H9 (cell line): ENCODE measurements around the gene GTF3C5. TPM values are rescaled to one million over a fixed set of nuclear protein-coding genes. Genes with fewer than 3 reads are reported as not detected.

Experiments used
- DNase-seq: peaks from one replicate; pipeline ENCODE4 v3.0.0-alpha.2; 2017
- H2AFZ ChIP-seq: one replicate; pipeline ENCODE4 v1.6.1; 2013; ENCODE audit warnings: mild to moderate bottlenecking, low read length, control low read depth, moderate library complexity
- H2AK5ac ChIP-seq: 2 replicates; pipeline ENCODE4 v1.6.1; 2013; ENCODE audit warnings: low read length, control low read depth, mixed read lengths; ENCODE audit not compliant: insufficient read length
- H2BK120ac ChIP-seq: one replicate; pipeline ENCODE4 v1.6.1; 2013; ENCODE audit warnings: low read depth, mild to moderate bottlenecking, low read length, control low read depth, inconsistent platforms; ENCODE audit not compliant: poor library complexity, severe bottlenecking
- H2BK12ac ChIP-seq: 2 replicates; pipeline ENCODE4 v1.6.1; 2013; ENCODE audit warnings: low read length, control low read depth, mixed read lengths, low read depth; ENCODE audit not compliant: insufficient read length
- H2BK15ac ChIP-seq: 2 replicates; pipeline ENCODE4 v1.6.1; 2013; ENCODE audit warnings: low read depth, low read length, control low read depth
- H2BK20ac ChIP-seq: one replicate; pipeline ENCODE4 v1.6.1; 2013; ENCODE audit warnings: low read depth, mild to moderate bottlenecking, low read length, control low read depth, inconsistent platforms; ENCODE audit not compliant: poor library complexity, severe bottlenecking
- H2BK5ac ChIP-seq: 2 replicates; pipeline ENCODE4 v1.6.1; 2013; ENCODE audit warnings: low read length, control low read depth, mixed read lengths; ENCODE audit not compliant: insufficient read length
- H3K14ac ChIP-seq: 2 replicates; pipeline ENCODE4 v1.6.1; 2013; ENCODE audit warnings: low read length, control low read depth; ENCODE audit not compliant: insufficient read depth
- H3K18ac ChIP-seq: 2 replicates; pipeline ENCODE4 v1.6.1; 2013; ENCODE audit warnings: low read depth, mild to moderate bottlenecking, mixed read lengths, low read length, control low read depth; ENCODE audit not compliant: insufficient read length
- H3K23ac ChIP-seq: 2 replicates; pipeline ENCODE4 v1.6.1; 2013; ENCODE audit warnings: low read length, control low read depth, mixed read lengths, low read depth; ENCODE audit not compliant: insufficient read length
- H3K23me2 ChIP-seq: 2 replicates; pipeline ENCODE4 v1.6.1; 2013; ENCODE audit warnings: low read depth, mild to moderate bottlenecking, mixed read lengths, low read length, control low read depth; ENCODE audit not compliant: insufficient read length, poor library complexity, severe bottlenecking
- H3K27ac ChIP-seq: 2 replicates; pipeline ENCODE4 v1.5.1; 2013; ENCODE audit warnings: low read length, control low read depth, mixed read lengths, low read depth; ENCODE audit not compliant: insufficient read length
- H3K27me3 ChIP-seq: 2 replicates; pipeline ENCODE4 v1.6.1; 2013; ENCODE audit warnings: low read length, control low read depth, inconsistent platforms; ENCODE audit not compliant: insufficient read depth
- H3K4ac ChIP-seq: 2 replicates; pipeline ENCODE4 v1.6.1; 2013; ENCODE audit warnings: low read depth, mild to moderate bottlenecking, control low read depth, inconsistent platforms, low read length, moderate library complexity
- H3K4me1 ChIP-seq: 2 replicates; pipeline ENCODE4 v1.6.1; 2013; ENCODE audit warnings: low read length, control low read depth, inconsistent platforms; ENCODE audit not compliant: insufficient read depth
- H3K4me2 ChIP-seq: 2 replicates; pipeline ENCODE4 v1.6.1; 2013; ENCODE audit warnings: low read length, control low read depth, mixed read lengths; ENCODE audit not compliant: insufficient read length, insufficient read depth
- H3K56ac ChIP-seq: 2 replicates; pipeline ENCODE4 v1.6.1; 2013; ENCODE audit warnings: low read depth, mild to moderate bottlenecking, mixed read lengths, low read length, control low read depth; ENCODE audit not compliant: insufficient read length
- H3K79me1 ChIP-seq: 2 replicates; pipeline ENCODE4 v1.6.1; 2013; ENCODE audit warnings: low read depth, mild to moderate bottlenecking, moderate library complexity, low read length, control low read depth, inconsistent platforms; ENCODE audit not compliant: insufficient read depth, poor library complexity, severe bottlenecking
- H3K79me2 ChIP-seq: 2 replicates; pipeline ENCODE4 v1.6.1; 2013; ENCODE audit warnings: low read length, control low read depth, inconsistent platforms; ENCODE audit not compliant: insufficient read depth
- H3K9ac ChIP-seq: 2 replicates; pipeline ENCODE4 v1.6.1; 2013; ENCODE audit warnings: low read length, control low read depth, mixed read lengths; ENCODE audit not compliant: insufficient read length; ENCODE audit errors: extremely low read depth
- H3K9me3 ChIP-seq: one replicate; pipeline ENCODE4 v1.6.1; 2013; ENCODE audit warnings: low read depth, low read length, inconsistent platforms; ENCODE audit not compliant: control insufficient read depth
- H3T11ph ChIP-seq: one replicate; pipeline ENCODE4 v1.6.1; 2013; ENCODE audit warnings: mild to moderate bottlenecking, low read length, control low read depth, inconsistent platforms
- H4K20me1 ChIP-seq: one replicate; pipeline ENCODE4 v1.6.1; 2013; ENCODE audit not compliant: control insufficient read depth, insufficient read length, insufficient read depth
- H4K5ac ChIP-seq: 2 replicates; pipeline ENCODE4 v1.6.1; 2013; ENCODE audit warnings: low read depth, mild to moderate bottlenecking, mixed read lengths, low read length, control low read depth; ENCODE audit not compliant: insufficient read length
- H4K8ac ChIP-seq: replicated peaks from 2 replicates; pipeline ENCODE4 v1.6.1; 2013; ENCODE audit warnings: low read length, control low read depth, mixed read lengths, low read depth; ENCODE audit not compliant: insufficient read length
- H4K91ac ChIP-seq: 2 replicates; pipeline ENCODE4 v1.6.1; 2013; ENCODE audit warnings: low read depth, mild to moderate bottlenecking, moderate library complexity, mixed read lengths, low read length, control low read depth; ENCODE audit not compliant: insufficient read length
- H3K27ac Mint-ChIP-seq, 3 experiments: 2 replicates in 2 of 3; 3 replicates in 1 of 3; pipeline ENCODE4 v1.8.0; 2020 to 2021; ENCODE audit warnings: mixed read lengths in 3 of 3, mild to moderate bottlenecking in 1 of 3, moderate library complexity in 1 of 3
- H3K27me3 Mint-ChIP-seq: 2 replicates; pipeline ENCODE4 v1.8.0; 2021; ENCODE audit warnings: low read depth, mild to moderate bottlenecking, moderate library complexity, mixed read lengths
- H3K36me3 Mint-ChIP-seq, 3 experiments: 2 replicates in 2 of 3; 3 replicates in 1 of 3; pipeline ENCODE4 v1.8.0; 2020 to 2021; ENCODE audit warnings: low read depth in 3 of 3, mixed read lengths in 3 of 3; ENCODE audit not compliant: insufficient read depth in 1 of 3
- H3K4me1 Mint-ChIP-seq, 2 experiments: 2 replicates each; pipeline ENCODE4 v1.8.0; 2020; ENCODE audit warnings: mixed read lengths in 2 of 2
- H3K4me3 Mint-ChIP-seq, 2 experiments: 2 replicates in 1 of 2; 3 replicates in 1 of 2; pipeline ENCODE4 v1.8.0; 2020 to 2021; ENCODE audit warnings: mild to moderate bottlenecking in 2 of 2, mixed read lengths in 2 of 2, moderate library complexity in 1 of 2
- H3K9me3 Mint-ChIP-seq, 2 experiments: 2 replicates in 1 of 2; 3 replicates in 1 of 2; pipeline ENCODE4 v1.8.0; 2020; ENCODE audit warnings: mild to moderate bottlenecking in 2 of 2, mixed read lengths in 2 of 2, moderate library complexity in 1 of 2
- CTCF ChIP-seq: fragments of 200-600 bp; sonication (generic); conservative IDR thresholded peaks from 3 replicates; pipeline ENCODE4 v1.8.0; 2021; ENCODE audit warnings: antibody characterized with exemption, mild to moderate bottlenecking
- WGBS: extraction: QIAGEN DNeasy Blood & Tissue Kit; methylation state at CpG from one replicate; pipeline ENCODE4 v1.1.7; 2013; ENCODE audit warnings: missing lambda C conversion rate, low lambda C conversion rate, mixed read lengths; ENCODE audit not compliant: insufficient read length; ENCODE audit errors: extremely low coverage; 5-methylcytosine and 5-hydroxymethylcytosine counted together
- total RNA-seq: library from RNA; stranded (reverse); gene quantifications from 2 replicates; pipeline ENCODE4 v1.2.1, GENCODE V29; 2021

Gene GTF3C5
- total RNA-seq, 1 experiment from 2014 or later = 88.9 TPM

GRCh38 chr9:132988244-132989013, 42.4 kb upstream of the GTF3C5 start:
- Histone ChIP-seq H3K4ac (no peak overlapping the region), H3K27me3 (no peaks in the 10 kb centered on the region), H4K20me1 (no peaks in the 10 kb centered on the region), H2AK5ac (no peak overlapping the region), H2BK5ac (no peak overlapping the region), H3K79me2 (no peaks in the 10 kb centered on the region), H2BK120ac (no peak overlapping the region), H2AFZ (no peak overlapping the region), H3K9me3 (no peaks in the 10 kb centered on the region), H3K9ac (no peak overlapping the region), H3K4me1 (no peaks in the 10 kb centered on the region), H3K23me2 (no peaks in the 10 kb centered on the region), H2BK20ac (no peak overlapping the region), H3K27ac (no peak overlapping the region), H4K91ac (no peak overlapping the region), H4K8ac (no peak overlapping the region), H3K79me1 (no peaks in the 10 kb centered on the region), H3K23ac (no peak overlapping the region), H3K4me2 (no peak overlapping the region), H3T11ph (no peak overlapping the region), H3K56ac (no peak overlapping the region), H4K5ac (no peak overlapping the region), H3K14ac (no peak overlapping the region), H3K18ac (no peak overlapping the region), H2BK12ac (no peak overlapping the region), H2BK15ac (no peak overlapping the region)
- DNase-seq = no peak
- Mint-ChIP-seq H3K36me3 (no peaks in the 10 kb centered on the region), H3K4me1 (peaks cover 0 to 3% of the 10 kb centered on the region in 2 experiments; a peak in 1 of 4 replicates), H3K9me3 (peaks cover 0 to 6% of the 10 kb centered on the region in 2 experiments; a peak in 3 of 5 replicates), H3K27me3 (peaks cover 50% of the 10 kb centered on the region), H3K27ac (no peak overlapping the region), H3K4me3 (no peak overlapping the region)
- TF ChIP-seq CTCF = no peak
- WGBS = no CpG with 5 or more reads among the region's 14 CpGs
